CD14-positive monocyte (primary cell): ENCODE results near the gene WWOX. TPM values are rescaled to one million over a fixed set of nuclear protein-coding genes. Genes with fewer than 3 reads are reported as not detected.

Experiments used
- DNase-seq, 3 donors: peaks; one replicate each; pipeline ENCODE4 v3.0.0-alpha.2; 2011 to 2022
- H2AFZ ChIP-seq: 2 replicates; pipeline ENCODE4 v1.6.0; 2012; ENCODE audit warnings: mild to moderate bottlenecking, low read depth, low read length, inconsistent platforms; ENCODE audit not compliant: insufficient read depth, poor library complexity, severe bottlenecking
- H3K27ac ChIP-seq, 2 donors: 1 replicate in 1 of 2; 2 replicates in 1 of 2; pipeline ENCODE4 v1.5.1; 2012 to 2013; ENCODE audit warnings: low read length in 2 of 2, control low read depth in 1 of 2, inconsistent platforms in 1 of 2, low read depth in 1 of 2, mild to moderate bottlenecking in 1 of 2
- H3K27me3 ChIP-seq, 2 donors: one replicate each; pipeline versions ENCODE4 v1.6.0 to v1.6.1; 2011 to 2013; ENCODE audit warnings: low read length in 2 of 2; ENCODE audit not compliant: control insufficient read depth in 2 of 2, insufficient read depth in 2 of 2
- H3K36me3 ChIP-seq, 2 donors: replicated peaks in 1 of 2; 1 replicate in 1 of 2; 2 replicates in 1 of 2; pipeline versions ENCODE4 v1.5.1 to v1.6.1; 2012 to 2013; ENCODE audit warnings: low read length in 2 of 2, control low read depth in 1 of 2, inconsistent platforms in 1 of 2, mild to moderate bottlenecking in 1 of 2; ENCODE audit not compliant: insufficient read depth in 2 of 2, control insufficient read depth in 1 of 2
- H3K4me1 ChIP-seq, 2 donors: 1 replicate in 1 of 2; 2 replicates in 1 of 2; pipeline versions ENCODE4 v1.5.1 to v1.6.1; 2012 to 2013; ENCODE audit warnings: low read length in 2 of 2, control low read depth in 1 of 2, inconsistent platforms in 1 of 2, mild to moderate bottlenecking in 1 of 2, moderate library complexity in 1 of 2; ENCODE audit not compliant: insufficient read depth in 2 of 2, control insufficient read depth in 1 of 2
- H3K4me2 ChIP-seq: replicated peaks from 2 replicates; pipeline ENCODE3; 2012; ENCODE audit warnings: low read length, moderate library complexity, mild to moderate bottlenecking; ENCODE audit not compliant: poor library complexity, severe bottlenecking; ENCODE audit errors: extremely low read depth
- H3K4me3 ChIP-seq, 3 experiments: fragments of 200-600 bp in 1 of 3; sonication (generic) in 1 of 3; replicated peaks in 1 of 3; 1 replicate in 2 of 3; 2 replicates in 1 of 3; pipeline ENCODE4 v1.5.1; 2011 to 2013; ENCODE audit warnings: low read length in 3 of 3, mild to moderate bottlenecking in 3 of 3, control low read depth in 2 of 3, low read depth in 2 of 3, inconsistent platforms in 1 of 3, moderate library complexity in 1 of 3
- H3K79me2 ChIP-seq: 2 replicates; pipeline ENCODE4 v1.6.0; 2012; ENCODE audit warnings: mild to moderate bottlenecking, control low read depth, inconsistent platforms, low read length, moderate library complexity; ENCODE audit not compliant: insufficient read depth
- H3K9ac ChIP-seq: 2 replicates; pipeline ENCODE4 v1.6.0; 2017; ENCODE audit warnings: low read length, mild to moderate bottlenecking; ENCODE audit not compliant: insufficient read depth, poor library complexity, severe bottlenecking
- H3K9me3 ChIP-seq, 2 donors: replicated peaks in 1 of 2; 1 replicate in 1 of 2; 2 replicates in 1 of 2; pipeline versions ENCODE4 v1.5.1 to v1.6.1; 2012 to 2013; ENCODE audit warnings: low read length in 2 of 2, control low read depth in 1 of 2; ENCODE audit not compliant: control insufficient read depth in 1 of 2, insufficient read depth in 1 of 2
- H4K20me1 ChIP-seq: 2 replicates; pipeline ENCODE4 v1.6.0; 2012; ENCODE audit warnings: mild to moderate bottlenecking, low read length, control low read depth, moderate library complexity; ENCODE audit not compliant: insufficient read depth
- H3K27ac Mint-ChIP-seq, 7 donors: one replicate each; pipeline ENCODE4 v1.8.0; 2020; ENCODE audit warnings: mild to moderate bottlenecking in 7 of 7, mixed read lengths in 7 of 7, moderate library complexity in 6 of 7, inconsistent platforms in 2 of 7
- H3K27me3 Mint-ChIP-seq, 3 donors: one replicate each; pipeline ENCODE4 v1.8.0; 2021 to 2022; ENCODE audit warnings: low read depth in 3 of 3, mild to moderate bottlenecking in 3 of 3, mixed read lengths in 3 of 3, moderate library complexity in 3 of 3, inconsistent platforms in 1 of 3
- H3K36me3 Mint-ChIP-seq, 2 donors: one replicate each; pipeline ENCODE4 v1.8.0; 2020; ENCODE audit warnings: mixed read lengths in 2 of 2, inconsistent platforms in 1 of 2, mild to moderate bottlenecking in 1 of 2
- H3K4me1 Mint-ChIP-seq: one replicate; pipeline ENCODE4 v1.8.0; 2020; ENCODE audit warnings: mild to moderate bottlenecking, mixed read lengths
- H3K4me3 Mint-ChIP-seq, 2 donors: one replicate each; pipeline ENCODE4 v1.8.0; 2020; ENCODE audit warnings: mild to moderate bottlenecking in 2 of 2, mixed read lengths in 2 of 2, moderate library complexity in 1 of 2
- H3K9me3 Mint-ChIP-seq, 7 donors: one replicate each; pipeline ENCODE4 v1.8.0; 2020 to 2022; ENCODE audit warnings: mixed read lengths in 7 of 7, mild to moderate bottlenecking in 6 of 7, moderate library complexity in 6 of 7, inconsistent platforms in 2 of 7
- WGBS: methylation state at CpG from one replicate; pipeline ENCODE4 v1.1.5; 2013; ENCODE audit warnings: missing lambda C conversion rate; ENCODE audit not compliant: insufficient coverage; 5-methylcytosine and 5-hydroxymethylcytosine counted together
- intact Hi-C, 2 donors: fragments of 100-400 bp; cut with micrococcal nuclease; formaldehyde crosslinking; loops; one replicate each; pipeline versions ENCODE4 v1.15.0 to v1.15.1; 2023
- polyA plus RNA-seq, 3 donors: library from polyadenylated mRNA; depleted of rRNA in 1 of 3; unstranded in 2 of 3; stranded (reverse) in 1 of 3; fragments of 300-500 nt in 2 of 3; fragments of >200 nt in 1 of 3; fragmentation: Illumina TruSeq in 2 of 3; gene quantifications; 1 replicate in 2 of 3; 2 replicates in 1 of 3; pipeline ENCODE4 v1.2.3, GENCODE V29; 2012 to 2021
- TF ChIP-seq, protein P1 (sequence below): fragments of 200-600 bp; IDR thresholded peaks from one replicate; pipeline ENCODE4 v1.8.0; 2022; ENCODE audit warnings: antibody characterized with exemption, mild to moderate bottlenecking

The WWOX gene
- polyA plus RNA-seq, 3 donors = 4.0 to 7.0 (median 6.3) TPM

DNA sequence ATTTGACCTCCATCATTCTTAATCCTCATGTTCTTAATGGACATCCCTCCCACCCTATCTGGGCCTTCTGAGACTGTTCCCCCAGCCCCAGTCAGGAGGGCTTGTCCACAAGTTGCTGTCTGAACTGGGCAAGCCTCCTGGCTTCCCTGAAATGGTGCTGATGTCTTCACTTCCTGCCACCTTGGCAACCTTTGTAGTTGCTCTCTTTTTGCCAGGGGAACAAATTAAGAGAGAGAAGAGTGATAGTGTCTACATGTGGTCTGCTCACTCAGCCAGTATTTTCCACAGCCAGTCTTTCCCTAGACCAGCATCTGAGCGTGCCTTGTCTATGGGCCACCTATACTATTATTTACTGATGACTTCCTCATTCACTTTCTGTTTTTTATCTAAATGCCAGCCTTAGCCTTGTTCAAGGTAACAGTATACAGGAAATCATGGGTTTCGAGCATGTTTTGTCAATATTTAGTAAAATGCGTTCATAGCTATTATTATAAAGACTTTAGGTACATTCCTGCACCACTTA, 791.0 kb downstream of the WWOX start:
- Histone ChIP-seq H3K27ac (no peak overlapping the region), H2AFZ (no peak overlapping the region), H3K79me2 (no peaks in the 10 kb centered on the region), H3K4me3 (no peak overlapping the region), H3K9me3 (no peaks in the 10 kb centered on the region), H3K4me1 (peaks cover 6 to 7% of the 10 kb centered on the region in 2 donors), H4K20me1 (no peaks in the 10 kb centered on the region), H3K9ac (no peak overlapping the region), H3K4me2 (no peak overlapping the region), H3K27me3 (no peaks in the 10 kb centered on the region), H3K36me3 (no peaks in the 10 kb centered on the region)
- H3K27me3 Mint-ChIP-seq = peaks cover 0 to 4% (median 4%) of the 10 kb centered on the region in 3 donors
- H3K9me3 Mint-ChIP-seq = peaks cover 2 to 8% (median 6%) of the 10 kb centered on the region in 7 donors
- H3K4me3 Mint-ChIP-seq = no peak overlapping the region
- WGBS = 86% methylated on average over 1 of the region's 3 CpGs
- H3K4me1 Mint-ChIP-seq = peaks cover 10% of the 10 kb centered on the region
- no peak for DNase-seq
- peak overlapping the region in 2 of 7 donors; percentile 7 to 79 for H3K27ac Mint-ChIP-seq
- TF ChIP-seq, protein P1, sequence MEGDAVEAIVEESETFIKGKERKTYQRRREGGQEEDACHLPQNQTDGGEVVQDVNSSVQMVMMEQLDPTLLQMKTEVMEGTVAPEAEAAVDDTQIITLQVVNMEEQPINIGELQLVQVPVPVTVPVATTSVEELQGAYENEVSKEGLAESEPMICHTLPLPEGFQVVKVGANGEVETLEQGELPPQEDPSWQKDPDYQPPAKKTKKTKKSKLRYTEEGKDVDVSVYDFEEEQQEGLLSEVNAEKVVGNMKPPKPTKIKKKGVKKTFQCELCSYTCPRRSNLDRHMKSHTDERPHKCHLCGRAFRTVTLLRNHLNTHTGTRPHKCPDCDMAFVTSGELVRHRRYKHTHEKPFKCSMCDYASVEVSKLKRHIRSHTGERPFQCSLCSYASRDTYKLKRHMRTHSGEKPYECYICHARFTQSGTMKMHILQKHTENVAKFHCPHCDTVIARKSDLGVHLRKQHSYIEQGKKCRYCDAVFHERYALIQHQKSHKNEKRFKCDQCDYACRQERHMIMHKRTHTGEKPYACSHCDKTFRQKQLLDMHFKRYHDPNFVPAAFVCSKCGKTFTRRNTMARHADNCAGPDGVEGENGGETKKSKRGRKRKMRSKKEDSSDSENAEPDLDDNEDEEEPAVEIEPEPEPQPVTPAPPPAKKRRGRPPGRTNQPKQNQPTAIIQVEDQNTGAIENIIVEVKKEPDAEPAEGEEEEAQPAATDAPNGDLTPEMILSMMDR = no peak
- intact Hi-C loops = no loop called here
- peaks cover 0 to 2% of the 10 kb centered on the region in 2 donors for H3K36me3 Mint-ChIP-seq

DNA sequence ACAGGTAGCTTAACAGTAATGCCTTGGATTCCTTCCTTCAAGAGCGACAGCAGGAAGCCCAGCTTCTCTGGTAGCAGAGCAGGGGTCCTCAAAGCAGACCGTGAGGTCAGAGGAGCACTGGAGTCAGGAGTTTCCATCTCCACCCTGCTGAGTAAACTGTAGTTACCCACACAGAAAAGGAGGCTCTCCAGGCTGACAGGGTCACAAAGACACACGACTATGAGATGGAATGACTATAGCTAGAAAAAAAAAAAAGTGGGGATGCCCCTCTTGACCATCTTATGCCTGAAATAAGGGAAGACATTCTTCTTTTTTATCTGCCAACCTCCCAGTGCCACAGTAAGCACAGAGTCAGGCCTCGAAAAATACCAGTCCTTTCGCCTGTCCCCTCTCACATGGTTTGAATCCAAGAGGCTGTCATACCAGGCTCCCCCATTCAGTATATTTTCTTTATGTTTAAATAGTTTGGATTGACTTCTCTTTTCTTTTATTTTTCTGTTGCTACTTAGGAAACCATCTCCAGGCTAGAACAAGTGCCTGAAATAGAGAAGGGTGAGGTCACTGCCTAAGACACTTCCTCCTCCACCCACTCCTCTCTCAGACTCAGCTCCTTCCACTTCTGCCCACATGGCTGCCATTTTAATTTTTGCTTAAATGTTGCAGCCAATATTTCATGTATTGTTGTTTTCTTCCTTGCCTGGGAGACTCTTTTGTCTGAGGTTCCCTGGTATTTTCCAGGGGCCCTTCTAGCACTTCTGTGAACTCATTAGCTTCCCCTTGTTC, 793.7 kb downstream of the WWOX start:
- DNase-seq = peak; percentile 20 to 36 (median 35)
- Mint-ChIP-seq H3K36me3 (peaks cover 0 to 2% of the 10 kb centered on the region in 2 donors), H3K27me3 (peaks cover 0 to 4% (median 3%) of the 10 kb centered on the region in 3 donors), H3K9me3 (peaks cover 2 to 8% (median 6%) of the 10 kb centered on the region in 7 donors), H3K27ac (peak overlapping the region; percentile 51 to 78 (median 75)), H3K4me3 (peak overlapping the region in 1 of 2 donors; percentile 54), H3K4me1 (peaks cover 10% of the 10 kb centered on the region)
- peaks cover 6 to 7% of the 10 kb centered on the region in 2 donors for H3K4me1 ChIP-seq
- no peaks in the 10 kb centered on the region for H3K79me2 ChIP-seq
- no peak overlapping the region for H3K4me2 ChIP-seq
- no peak overlapping the region for H3K9ac ChIP-seq
- 100% methylated on average over 1 of the region's 5 CpGs for WGBS
- peak overlapping the region; percentile 4 to 30 for H3K27ac ChIP-seq
- no peak overlapping the region for H3K4me3 ChIP-seq
- H3K9me3 ChIP-seq = no peaks in the 10 kb centered on the region
- no peaks in the 10 kb centered on the region for H3K27me3 ChIP-seq
- no peaks in the 10 kb centered on the region for H4K20me1 ChIP-seq
- H3K36me3 ChIP-seq = no peaks in the 10 kb centered on the region
- intact Hi-C loops = no loop called here
- peak overlapping the region; percentile 54 for H2AFZ ChIP-seq
- TF ChIP-seq, protein P1 = no peak
